ENCODE data around the gene POLN.

DNA sequence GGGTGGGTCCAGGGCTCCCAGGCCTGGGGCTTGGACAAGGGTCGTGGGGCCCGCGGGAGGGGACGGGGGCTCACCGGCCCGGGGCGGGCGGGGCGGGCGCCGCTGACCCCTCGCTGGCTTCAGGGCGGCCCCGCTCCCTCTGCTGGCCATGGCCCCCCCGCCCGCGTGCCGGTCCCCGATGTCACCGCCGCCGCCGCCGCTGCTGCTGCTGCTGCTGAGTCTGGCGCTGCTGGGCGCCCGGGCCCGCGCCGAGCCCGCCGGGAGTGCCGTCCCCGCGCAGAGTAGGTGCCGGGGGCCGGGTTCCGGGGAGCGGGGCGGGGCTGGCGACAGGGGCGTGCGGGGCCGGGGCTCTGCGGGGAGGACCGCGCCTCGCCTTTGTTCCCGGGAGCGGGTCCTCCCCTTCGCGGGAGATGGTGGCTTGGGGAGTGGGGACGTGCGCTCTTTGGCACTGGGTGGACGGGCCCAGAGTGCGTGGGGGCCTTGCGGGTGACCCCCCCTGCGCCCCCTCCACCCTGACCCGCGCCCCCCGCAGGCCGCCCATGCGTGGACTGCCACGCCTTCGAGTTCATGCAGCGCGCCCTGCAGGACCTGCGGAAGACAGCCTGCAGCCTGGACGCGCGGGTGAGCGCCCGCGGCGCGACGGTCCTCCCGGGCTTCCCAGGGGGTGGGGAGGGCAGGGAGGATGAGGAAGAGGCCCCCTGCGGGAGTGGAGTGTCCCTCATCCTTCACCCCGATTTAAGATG, 199.5 kb downstream of the POLN start:
- no peak for TF ChIP-seq PHF8 (IDR thresholded peaks at IDR 0.05; ENCODE audit: borderline replicate concordance, low read depth)
- no peak for TF ChIP-seq CTCF (IDR thresholded peaks at IDR 0.05)
- no peak for TF ChIP-seq KDM5A (IDR thresholded peaks at IDR 0.05)
- TF ChIP-seq, protein P1, sequence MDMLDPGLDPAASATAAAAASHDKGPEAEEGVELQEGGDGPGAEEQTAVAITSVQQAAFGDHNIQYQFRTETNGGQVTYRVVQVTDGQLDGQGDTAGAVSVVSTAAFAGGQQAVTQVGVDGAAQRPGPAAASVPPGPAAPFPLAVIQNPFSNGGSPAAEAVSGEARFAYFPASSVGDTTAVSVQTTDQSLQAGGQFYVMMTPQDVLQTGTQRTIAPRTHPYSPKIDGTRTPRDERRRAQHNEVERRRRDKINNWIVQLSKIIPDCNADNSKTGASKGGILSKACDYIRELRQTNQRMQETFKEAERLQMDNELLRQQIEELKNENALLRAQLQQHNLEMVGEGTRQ (IDR thresholded peaks at IDR 0.05), result no peak
- no peak for TF ChIP-seq POLR2A (IDR thresholded peaks at IDR 0.05; ENCODE audit: low read length)
- no peak for TF ChIP-seq TP53 (CRISPR knock-in tag; IDR thresholded peaks at IDR 0.05)
- TF ChIP-seq RAD21 (conservative IDR thresholded peaks at IDR 0.05 in 1 of 2, IDR thresholded peaks at IDR 0.05 in 1 of 2), result no peak
